ENCODE data around the gene KCTD6. TPM values are rescaled to one million over a fixed set of nuclear protein-coding genes. Genes with fewer than 3 reads are reported as not detected.

Gene KCTD6
- total RNA-seq, 1 experiment from 2014 or later, result 15.5 TPM

DNA sequence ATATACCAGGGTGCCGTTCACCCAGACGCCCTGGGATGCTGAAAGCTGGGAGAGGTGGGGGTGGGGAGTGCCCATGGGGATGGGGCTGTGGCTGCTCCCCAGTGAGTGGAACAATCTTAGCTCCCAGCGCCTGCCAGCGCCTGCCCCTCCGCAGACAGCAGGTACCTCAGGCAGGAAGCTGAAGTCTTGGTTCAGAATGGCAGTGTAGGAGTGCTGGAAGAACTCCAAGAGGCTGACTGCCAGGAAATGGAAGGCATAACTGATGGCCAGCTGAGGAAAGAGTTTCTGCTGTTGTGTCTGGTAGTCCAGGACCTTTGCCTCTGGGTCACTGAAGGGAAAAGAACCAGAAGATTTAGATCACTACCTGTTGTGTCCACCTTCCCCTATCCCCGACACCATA is 36.7 kb downstream of the KCTD6 start (continued):
- TF ChIP-seq GABPB1 (CRISPR knock-in tag; IDR thresholded peaks at IDR 0.05) (no peak), CBFB (CRISPR knock-in tag; IDR thresholded peaks at IDR 0.05; ENCODE audit: low read depth) (no peak)

DNA sequence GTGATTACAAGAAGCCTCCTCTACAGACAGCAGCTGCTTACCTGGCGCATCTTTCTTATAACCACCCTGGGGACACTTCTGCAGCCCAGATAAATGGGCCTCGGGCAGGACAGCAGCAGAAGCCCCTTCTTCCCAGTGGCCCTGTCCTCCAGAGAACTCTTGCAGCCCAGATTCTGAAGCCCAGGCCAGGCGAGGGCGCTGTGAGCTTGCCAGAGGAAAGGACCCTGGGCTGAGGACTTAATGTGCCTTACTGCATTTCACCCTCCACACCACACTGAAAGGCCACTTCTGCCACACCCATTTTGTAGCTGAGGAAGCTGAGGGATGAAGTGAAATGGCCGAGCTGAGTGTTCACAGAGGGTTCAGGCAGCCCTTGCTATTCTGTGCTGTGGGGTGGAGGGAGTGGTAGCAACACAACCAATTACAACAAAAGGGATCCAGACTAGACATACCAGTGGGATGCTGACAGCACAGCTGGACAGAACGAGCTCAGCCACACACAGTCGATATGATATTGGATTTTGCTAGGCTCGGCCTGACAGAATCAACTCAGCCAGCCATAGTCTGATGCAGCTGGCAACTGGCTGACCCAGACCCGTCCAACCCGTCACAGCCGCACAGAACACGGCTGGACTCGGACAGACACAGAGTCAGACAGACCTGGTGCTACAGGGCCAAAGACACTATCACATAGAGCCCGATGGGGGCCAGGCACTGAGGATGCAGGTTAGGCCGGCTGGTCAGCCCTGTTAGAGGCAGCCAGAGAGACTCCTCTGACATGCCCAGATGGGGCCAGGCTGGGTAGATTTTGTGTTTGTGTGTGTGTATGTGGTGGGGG is 37.8 kb downstream of the KCTD6 start:
- Mint-ChIP-seq H3K27ac (peak overlapping the region; percentile 63; the same call in 1 of the 2 replicates), H3K36me3 (no peaks in the 10 kb centered on the region), H3K4me1 (peaks cover 14% of the 10 kb centered on the region), H3K9me3 (no peaks in the 10 kb centered on the region), H3K4me3 (no peak overlapping the region), H3K27me3 (ENCODE audit: low read depth) (no peaks in the 10 kb centered on the region)
- CTCF ChIA-PET, result interaction anchor here (0.6 to 2.7 kb wide), 43 partner anchors 9 to 352 kb away, joined by 3 to 19 read pairs (median 4); partner anchors contain the start of genes HTD2, KCTD6, PXK and RPP14
- ATAC-seq, result peak; percentile 88
- POLR2A ChIA-PET, result no interaction called here
- DNase-seq (ENCODE audit: low spot score), result peak; percentile 88
- TF ChIP-seq JAZF1 (CRISPR knock-in tag; IDR thresholded peaks at IDR 0.05) (no peak), ZNF423 (CRISPR knock-in tag; IDR thresholded peaks at IDR 0.05) (no peak), CREB1 (CRISPR knock-in tag; IDR thresholded peaks at IDR 0.05) (no peak), TP53 (CRISPR knock-in tag; IDR thresholded peaks at IDR 0.05) (no peak), NR1H2 (CRISPR knock-in tag; IDR thresholded peaks at IDR 0.05) (no peak), GTF2I (CRISPR knock-in tag; conservative IDR thresholded peaks at IDR 0.05) (no peak), ZNF232 (CRISPR knock-in tag; IDR thresholded peaks at IDR 0.05) (no peak), IRF2 (CRISPR knock-in tag; IDR thresholded peaks at IDR 0.05; ENCODE audit: borderline replicate concordance, low read depth) (no peak), FOXK1 (CRISPR knock-in tag; IDR thresholded peaks at IDR 0.05) (no peak), HMGA2 (CRISPR knock-in tag; IDR thresholded peaks at IDR 0.05) (no peak), ZNF121 (CRISPR knock-in tag; IDR thresholded peaks at IDR 0.05) (peak; percentile 88), ZNF263 (CRISPR knock-in tag; IDR thresholded peaks at IDR 0.05; ENCODE audit: low read depth) (no peak)
- TF ChIP-seq, protein P1, sequence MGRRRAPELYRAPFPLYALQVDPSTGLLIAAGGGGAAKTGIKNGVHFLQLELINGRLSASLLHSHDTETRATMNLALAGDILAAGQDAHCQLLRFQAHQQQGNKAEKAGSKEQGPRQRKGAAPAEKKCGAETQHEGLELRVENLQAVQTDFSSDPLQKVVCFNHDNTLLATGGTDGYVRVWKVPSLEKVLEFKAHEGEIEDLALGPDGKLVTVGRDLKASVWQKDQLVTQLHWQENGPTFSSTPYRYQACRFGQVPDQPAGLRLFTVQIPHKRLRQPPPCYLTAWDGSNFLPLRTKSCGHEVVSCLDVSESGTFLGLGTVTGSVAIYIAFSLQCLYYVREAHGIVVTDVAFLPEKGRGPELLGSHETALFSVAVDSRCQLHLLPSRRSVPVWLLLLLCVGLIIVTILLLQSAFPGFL (CRISPR knock-in tag; IDR thresholded peaks at IDR 0.05; ENCODE audit: borderline replicate concordance), result no peak
- TF ChIP-seq, protein P2, sequence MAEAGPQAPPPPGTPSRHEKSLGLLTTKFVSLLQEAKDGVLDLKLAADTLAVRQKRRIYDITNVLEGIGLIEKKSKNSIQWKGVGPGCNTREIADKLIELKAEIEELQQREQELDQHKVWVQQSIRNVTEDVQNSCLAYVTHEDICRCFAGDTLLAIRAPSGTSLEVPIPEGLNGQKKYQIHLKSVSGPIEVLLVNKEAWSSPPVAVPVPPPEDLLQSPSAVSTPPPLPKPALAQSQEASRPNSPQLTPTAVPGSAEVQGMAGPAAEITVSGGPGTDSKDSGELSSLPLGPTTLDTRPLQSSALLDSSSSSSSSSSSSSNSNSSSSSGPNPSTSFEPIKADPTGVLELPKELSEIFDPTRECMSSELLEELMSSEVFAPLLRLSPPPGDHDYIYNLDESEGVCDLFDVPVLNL (CRISPR knock-in tag; IDR thresholded peaks at IDR 0.05; ENCODE audit: borderline replicate concordance, low read depth), result no peak
- TF ChIP-seq, protein P3, sequence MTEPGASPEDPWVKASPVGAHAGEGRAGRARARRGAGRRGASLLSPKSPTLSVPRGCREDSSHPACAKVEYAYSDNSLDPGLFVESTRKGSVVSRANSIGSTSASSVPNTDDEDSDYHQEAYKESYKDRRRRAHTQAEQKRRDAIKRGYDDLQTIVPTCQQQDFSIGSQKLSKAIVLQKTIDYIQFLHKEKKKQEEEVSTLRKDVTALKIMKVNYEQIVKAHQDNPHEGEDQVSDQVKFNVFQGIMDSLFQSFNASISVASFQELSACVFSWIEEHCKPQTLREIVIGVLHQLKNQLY (CRISPR knock-in tag; IDR thresholded peaks at IDR 0.05), result no peak
- TF ChIP-seq, protein P4, sequence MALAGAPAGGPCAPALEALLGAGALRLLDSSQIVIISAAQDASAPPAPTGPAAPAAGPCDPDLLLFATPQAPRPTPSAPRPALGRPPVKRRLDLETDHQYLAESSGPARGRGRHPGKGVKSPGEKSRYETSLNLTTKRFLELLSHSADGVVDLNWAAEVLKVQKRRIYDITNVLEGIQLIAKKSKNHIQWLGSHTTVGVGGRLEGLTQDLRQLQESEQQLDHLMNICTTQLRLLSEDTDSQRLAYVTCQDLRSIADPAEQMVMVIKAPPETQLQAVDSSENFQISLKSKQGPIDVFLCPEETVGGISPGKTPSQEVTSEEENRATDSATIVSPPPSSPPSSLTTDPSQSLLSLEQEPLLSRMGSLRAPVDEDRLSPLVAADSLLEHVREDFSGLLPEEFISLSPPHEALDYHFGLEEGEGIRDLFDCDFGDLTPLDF (CRISPR knock-in tag; IDR thresholded peaks at IDR 0.05), result no peak
- TF ChIP-seq, protein P5, sequence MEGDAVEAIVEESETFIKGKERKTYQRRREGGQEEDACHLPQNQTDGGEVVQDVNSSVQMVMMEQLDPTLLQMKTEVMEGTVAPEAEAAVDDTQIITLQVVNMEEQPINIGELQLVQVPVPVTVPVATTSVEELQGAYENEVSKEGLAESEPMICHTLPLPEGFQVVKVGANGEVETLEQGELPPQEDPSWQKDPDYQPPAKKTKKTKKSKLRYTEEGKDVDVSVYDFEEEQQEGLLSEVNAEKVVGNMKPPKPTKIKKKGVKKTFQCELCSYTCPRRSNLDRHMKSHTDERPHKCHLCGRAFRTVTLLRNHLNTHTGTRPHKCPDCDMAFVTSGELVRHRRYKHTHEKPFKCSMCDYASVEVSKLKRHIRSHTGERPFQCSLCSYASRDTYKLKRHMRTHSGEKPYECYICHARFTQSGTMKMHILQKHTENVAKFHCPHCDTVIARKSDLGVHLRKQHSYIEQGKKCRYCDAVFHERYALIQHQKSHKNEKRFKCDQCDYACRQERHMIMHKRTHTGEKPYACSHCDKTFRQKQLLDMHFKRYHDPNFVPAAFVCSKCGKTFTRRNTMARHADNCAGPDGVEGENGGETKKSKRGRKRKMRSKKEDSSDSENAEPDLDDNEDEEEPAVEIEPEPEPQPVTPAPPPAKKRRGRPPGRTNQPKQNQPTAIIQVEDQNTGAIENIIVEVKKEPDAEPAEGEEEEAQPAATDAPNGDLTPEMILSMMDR (IDR thresholded peaks at IDR 0.05), result peak; percentile 32; the same call in 1 of the 2 replicates
